GM12875 (cell line): ENCODE data around the gene RMND5B.
A peak's percentile ranks its signal among the peaks of the same experiment; 100 is the strongest.
"Not testable (repeated sequence)": the region's sequence is repeated elsewhere in the genome, so short reads cannot be mapped to it uniquely, and the experiment has no call there.

Experiments
- H3K4me3 ChIP-seq: one replicate; pipeline ENCODE4 v1.5.1; 2011; ENCODE audit warnings: low read depth, low read length, control low read depth
- CTCF ChIP-seq: IDR thresholded peaks from 2 replicates; pipeline ENCODE4 v1.5.1; 2011; ENCODE audit warnings: low read depth, mild to moderate bottlenecking, control low read depth, inconsistent platforms, low read length, moderate library complexity, borderline replicate concordance; ENCODE audit not compliant: insufficient read depth

RMND5B gene

GRCh38 chr5:178130576-178131445, at the start of gene RMND5B:
RMND5B (plus strand) TSS chr5:178131014; CDS start chr5:178138120, 7,106 bp downstream.
- H3K4me3 ChIP-seq = peak within 1 kb of the TSS; percentile 72
- TF ChIP-seq CTCF = no peak

- H3K4me3 ChIP-seq = no peak overlapping the region
- TF ChIP-seq CTCF = no peak
Measured at GRCh38 chr5:178081571-178082243, 49.1 kb upstream of the RMND5B start.

- H3K4me3 ChIP-seq = no peak overlapping the region
- no peak for TF ChIP-seq CTCF
Measured at GRCh38 chr5:178083922-178084321, 46.9 kb upstream of the RMND5B start.

GRCh38 chr5:178085316-178085715, 45.5 kb upstream of the RMND5B start:
- H3K4me3 ChIP-seq = no peak overlapping the region
- TF ChIP-seq CTCF = no peak

GRCh38 chr5:178086266-178086665, 44.5 kb upstream of the RMND5B start:
- no peak for TF ChIP-seq CTCF
- H3K4me3 ChIP-seq = no peak overlapping the region

- H3K4me3 ChIP-seq = not testable (repeated sequence)
Measured at GRCh38 chr5:178087199-178087598, 43.6 kb upstream of the RMND5B start.

- TF ChIP-seq CTCF = no peak
- H3K4me3 ChIP-seq = no peak overlapping the region
Measured at GRCh38 chr5:178090856-178091255, 40.0 kb upstream of the RMND5B start.
